GM08714 (cell line): ENCODE results near the gene ORC2.
A peak's percentile ranks its signal among the peaks of the same experiment; 100 is the strongest.
"Not testable (repeated sequence)": the region's sequence is repeated elsewhere in the genome, so short reads cannot be mapped to it uniquely, and the experiment has no call there.

Experiments
- H3K4me3 ChIP-seq: fragments of 200-500 bp; sonication (Bioruptor generic); 2 replicates; pipeline ENCODE4 v1.5.1; 2014; ENCODE audit warnings: mild to moderate bottlenecking, low read length, inconsistent platforms
- ZNF274 ChIP-seq: IDR thresholded peaks from 2 replicates; pipeline ENCODE4 v1.6.1; 2012; ENCODE audit warnings: mild to moderate bottlenecking, low read depth, low read length

ORC2 gene

DNA sequence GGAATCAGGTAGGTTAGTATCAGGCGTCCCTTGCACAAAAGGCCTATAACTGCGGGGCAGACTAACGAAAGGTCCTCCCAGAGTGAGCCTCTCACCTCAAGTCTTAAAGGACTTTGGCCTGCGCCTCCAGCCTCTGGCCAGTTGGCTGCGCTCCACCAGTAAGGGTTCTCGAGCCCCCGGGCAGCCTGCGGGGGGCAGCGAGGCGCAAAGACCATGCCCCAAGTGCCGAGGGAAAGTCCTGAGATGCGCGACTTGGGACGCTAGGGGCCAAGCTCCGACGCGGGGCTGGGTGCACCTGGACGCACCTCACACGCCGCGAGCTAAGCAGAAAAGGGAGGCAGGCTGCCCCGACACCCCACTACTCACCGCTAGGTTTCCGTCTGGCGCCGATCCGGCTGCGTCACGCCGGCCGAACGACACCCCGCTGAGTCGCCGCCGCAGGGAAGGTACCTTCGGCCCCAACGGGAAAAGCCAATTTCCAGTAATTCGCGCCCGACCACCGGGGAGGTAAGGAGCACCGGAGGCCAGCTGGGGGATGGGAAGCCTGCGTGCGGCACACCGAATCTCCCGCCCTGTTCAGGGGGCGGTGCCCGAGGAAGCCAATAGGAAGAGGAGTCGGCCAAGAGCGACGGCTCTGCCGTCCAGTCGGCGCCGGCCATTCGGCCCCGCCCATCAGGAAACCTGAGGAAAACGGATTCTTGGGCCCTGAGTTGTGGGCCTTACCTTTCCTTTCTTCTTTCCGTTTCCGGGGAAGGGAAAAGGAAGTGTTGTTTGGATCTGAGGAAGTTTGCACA is at the start of gene ORC2:
ORC2 (minus strand) TSS at position 537 of the 794 bp plus-strand sequence. CDS start 5,537 bp downstream, outside the sequence.
- peak within 1 kb of the TSS; percentile 80 for H3K4me3 ChIP-seq
- TF ChIP-seq ZNF274, result no peak

DNA sequence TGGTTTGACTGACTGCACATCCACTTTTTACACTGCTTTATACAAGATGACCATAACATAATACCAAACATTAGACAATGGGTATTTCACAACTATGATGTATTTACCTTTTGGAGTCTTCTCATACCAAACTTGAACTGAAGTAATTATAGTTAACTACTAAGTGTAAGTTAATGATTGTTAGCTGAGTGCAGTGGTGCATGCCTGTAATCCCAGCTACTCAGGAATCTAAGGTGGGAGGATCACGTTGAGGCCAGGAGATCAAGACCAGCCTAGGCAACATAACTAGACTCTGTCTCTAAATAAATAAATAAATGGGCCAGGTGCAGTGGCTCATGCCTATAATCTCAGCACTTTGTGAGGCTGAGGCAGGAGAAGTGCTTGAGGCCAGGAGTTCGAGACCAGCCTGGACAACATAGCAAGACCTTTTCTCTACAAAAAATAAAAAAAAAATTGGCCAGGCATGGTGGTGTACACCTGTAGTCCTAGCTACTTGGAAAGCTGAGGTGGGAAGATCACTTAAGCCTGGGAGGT is 44.9 kb upstream of the ORC2 start:
- TF ChIP-seq ZNF274, result no peak
- H3K4me3 ChIP-seq, result no peak overlapping the region

DNA sequence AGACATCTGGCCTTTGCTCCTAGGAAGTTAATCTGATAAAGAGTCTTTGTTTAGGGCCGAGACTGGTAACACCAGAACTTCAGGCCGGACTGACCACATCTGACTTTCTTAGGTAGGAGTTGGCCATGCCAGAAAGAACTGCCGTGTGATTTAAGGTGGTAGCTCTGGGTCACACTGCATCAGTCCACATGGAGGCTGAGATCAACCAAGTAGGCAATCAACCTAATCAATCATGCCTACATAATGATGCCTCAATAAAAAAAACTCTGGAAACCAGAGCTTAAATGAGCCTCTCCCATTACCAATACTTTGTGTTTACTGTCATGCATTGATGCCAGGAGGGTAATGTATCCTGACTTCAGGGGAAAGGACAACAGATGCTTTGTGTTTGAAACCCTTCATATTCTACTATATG is 44.1 kb upstream of the ORC2 start:
- no peak overlapping the region for H3K4me3 ChIP-seq
- TF ChIP-seq ZNF274, result no peak

DNA sequence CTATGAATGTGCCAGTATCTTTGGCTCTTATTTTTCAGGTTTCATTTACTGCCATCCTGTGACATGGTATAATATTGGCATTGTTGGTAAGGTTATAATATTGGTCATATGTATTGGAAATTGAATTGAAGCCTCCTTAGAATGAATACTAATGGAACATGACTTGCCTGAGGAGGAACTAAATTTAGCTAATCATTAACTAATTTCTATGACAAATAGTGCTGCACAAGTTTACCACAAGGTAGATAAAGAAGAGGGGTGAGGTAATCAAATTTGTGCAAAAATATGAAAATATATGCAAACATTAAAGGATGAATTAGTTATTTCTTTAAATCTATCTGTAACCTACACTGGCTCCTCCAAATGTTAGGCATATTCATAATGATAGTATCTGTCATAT is 43.2 kb upstream of the ORC2 start:
- TF ChIP-seq ZNF274, result no peak

DNA sequence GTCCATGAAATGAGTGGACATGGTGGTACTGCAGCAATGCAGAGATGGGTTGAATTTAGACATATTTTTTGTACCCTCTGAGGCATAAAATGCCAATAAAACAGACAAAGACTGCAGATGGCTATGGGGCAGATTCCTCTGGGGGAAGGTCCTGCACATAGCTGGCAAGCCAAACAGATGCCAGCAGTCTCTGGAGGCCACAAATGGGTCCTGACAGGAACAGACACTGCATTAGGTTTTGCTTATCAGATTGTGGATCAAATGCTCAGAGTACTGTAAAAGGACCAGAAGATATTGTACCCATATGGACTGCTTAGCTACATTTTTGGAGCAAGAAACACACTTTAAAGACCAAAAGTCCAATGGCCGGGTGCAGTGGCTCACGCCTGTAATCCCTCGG is 40.9 kb upstream of the ORC2 start:
- H3K4me3 ChIP-seq, result no peak overlapping the region
- no peak for TF ChIP-seq ZNF274

More for the DNA sequence above, 43.2 kb upstream of the ORC2 start:
- H3K4me3 ChIP-seq, result no peak overlapping the region

DNA sequence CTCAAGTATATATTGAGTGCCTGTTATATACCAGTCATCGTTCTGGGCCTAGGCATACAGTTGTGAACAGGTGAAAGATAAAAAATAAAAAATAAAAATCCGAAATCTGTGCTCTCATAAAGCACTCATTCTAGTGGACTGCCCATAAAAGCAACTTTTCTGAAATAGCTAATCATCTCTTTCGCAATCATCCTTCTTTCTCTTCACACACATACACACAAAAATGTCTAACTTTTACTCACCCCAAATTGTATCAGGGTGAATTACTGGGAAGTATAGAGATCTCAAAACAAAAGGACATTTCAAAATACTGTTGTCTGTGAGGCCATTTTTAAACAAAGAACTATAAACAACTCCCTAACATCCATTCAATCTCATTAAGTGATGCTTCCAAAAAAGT is 29.6 kb upstream of the ORC2 start:
- no peak for TF ChIP-seq ZNF274
- no peak overlapping the region for H3K4me3 ChIP-seq

DNA sequence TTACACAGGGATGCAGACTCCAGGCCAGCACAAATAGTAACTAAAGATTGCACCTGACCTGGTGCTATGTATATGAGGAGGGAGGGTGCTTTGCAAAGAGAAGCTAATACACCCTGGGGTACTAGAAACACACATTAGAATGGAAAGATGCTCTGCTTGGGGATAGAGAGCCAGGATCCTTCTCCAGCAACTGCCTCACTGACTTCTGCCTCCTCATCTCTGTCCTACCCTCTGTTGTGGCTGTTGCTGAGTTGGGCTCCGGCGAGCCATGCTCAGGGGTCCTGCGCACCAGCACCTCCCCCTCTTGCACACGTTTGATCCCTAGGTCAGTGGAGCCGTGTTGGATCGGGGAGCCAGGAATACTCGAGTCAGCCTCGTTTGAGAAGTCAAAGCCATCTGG is 23.7 kb upstream of the ORC2 start:
- no peak for TF ChIP-seq ZNF274
- H3K4me3 ChIP-seq, result no peak overlapping the region

DNA sequence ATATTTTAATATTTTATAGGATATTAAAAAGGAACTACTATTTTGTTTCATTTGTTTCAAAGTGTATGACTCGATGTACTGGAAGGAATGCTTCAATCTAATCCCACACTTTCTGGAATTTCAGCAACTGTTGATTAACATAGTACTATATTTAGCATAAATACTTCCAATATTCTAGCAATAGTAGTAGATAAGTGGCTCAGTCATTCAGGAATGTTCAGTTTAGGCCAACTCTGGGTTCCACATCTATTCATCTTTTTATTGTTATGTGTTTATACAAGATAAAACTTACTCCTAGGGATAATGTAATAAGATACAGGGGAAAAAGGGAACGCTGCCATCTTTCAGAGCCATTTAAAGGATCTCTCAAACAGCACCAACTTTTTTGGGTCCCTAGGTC is 22.3 kb upstream of the ORC2 start:
- no peak for TF ChIP-seq ZNF274
- H3K4me3 ChIP-seq, result no peak overlapping the region

DNA sequence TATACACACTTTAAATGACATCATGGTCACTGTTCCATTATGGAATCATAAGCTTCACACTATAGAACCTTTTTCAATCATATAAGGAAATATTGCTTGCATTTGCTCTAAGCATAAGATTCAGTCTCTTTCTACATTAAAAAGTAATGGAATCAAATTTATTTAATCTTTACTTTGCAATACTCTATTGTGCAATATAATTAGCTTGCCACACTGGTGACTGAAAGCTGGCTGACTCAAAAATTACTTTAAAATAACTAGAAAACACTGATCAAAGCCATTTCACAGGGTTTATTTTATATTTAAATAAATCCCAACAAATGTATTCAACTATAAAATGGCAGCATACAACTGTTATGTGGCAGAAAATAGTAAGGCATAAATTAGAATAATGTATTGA is 13.2 kb upstream of the ORC2 start:
- H3K4me3 ChIP-seq, result no peak overlapping the region
- no peak for TF ChIP-seq ZNF274

DNA sequence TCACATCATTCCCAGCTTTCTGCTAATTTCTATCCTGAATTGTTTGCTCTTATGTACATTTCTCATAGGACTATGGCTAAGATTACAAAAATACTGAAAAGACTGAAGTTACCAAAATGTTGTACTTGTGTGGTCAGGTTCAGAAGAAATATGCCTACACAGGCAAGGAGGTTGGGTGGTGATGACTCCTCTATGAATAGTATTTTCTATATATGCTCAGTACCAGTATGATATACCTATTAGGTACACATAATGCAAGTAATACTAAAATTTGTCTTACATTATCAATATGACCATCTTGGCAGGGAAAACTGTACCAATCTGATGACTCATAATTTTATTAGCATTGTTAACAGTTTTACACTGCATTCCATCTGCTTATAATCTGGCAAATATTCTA is 12.2 kb upstream of the ORC2 start:
- TF ChIP-seq ZNF274, result no peak

DNA sequence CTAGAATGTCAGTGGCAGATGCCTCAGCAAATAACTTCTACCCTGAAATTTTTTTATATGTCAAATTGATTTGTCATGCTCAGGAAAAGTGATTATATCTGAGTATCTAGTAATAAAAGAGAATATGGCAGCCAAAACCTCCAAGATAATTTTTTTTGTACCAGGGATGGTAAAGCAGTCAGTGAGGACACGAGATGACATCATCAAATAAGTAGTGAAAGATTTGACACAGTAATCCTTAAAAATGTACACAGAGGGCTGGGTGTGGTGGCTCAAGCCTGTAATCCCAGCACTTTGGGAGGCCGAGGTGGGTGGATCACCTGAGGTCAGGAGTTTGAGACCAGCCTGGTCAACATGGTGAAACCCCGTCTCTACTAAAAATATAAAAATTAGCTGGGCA is 6.6 kb upstream of the ORC2 start:
- not testable (repeated sequence) for H3K4me3 ChIP-seq

More for the DNA sequence above, 12.2 kb upstream of the ORC2 start:
- no peak overlapping the region for H3K4me3 ChIP-seq

DNA sequence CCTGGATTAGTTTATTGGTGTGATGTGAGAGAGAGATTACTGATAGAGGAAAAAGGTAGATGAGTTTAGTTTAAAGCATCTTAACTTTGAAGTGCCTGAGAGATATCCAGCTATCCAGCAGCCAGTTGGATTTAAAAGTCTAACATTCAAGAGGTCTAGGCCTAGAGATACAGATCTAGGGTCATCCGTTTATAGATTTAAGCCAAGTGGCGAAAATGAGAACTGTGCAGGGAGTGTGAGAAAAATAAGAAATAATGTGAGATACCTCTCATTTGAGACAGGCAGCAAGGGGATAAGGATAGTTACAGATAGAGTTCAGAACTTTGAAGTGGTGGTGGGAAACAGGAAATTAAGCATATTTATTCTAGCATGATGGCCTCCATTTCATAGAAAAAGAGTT is 5.3 kb upstream of the ORC2 start:
- TF ChIP-seq ZNF274, result no peak
- H3K4me3 ChIP-seq, result no peak overlapping the region

DNA sequence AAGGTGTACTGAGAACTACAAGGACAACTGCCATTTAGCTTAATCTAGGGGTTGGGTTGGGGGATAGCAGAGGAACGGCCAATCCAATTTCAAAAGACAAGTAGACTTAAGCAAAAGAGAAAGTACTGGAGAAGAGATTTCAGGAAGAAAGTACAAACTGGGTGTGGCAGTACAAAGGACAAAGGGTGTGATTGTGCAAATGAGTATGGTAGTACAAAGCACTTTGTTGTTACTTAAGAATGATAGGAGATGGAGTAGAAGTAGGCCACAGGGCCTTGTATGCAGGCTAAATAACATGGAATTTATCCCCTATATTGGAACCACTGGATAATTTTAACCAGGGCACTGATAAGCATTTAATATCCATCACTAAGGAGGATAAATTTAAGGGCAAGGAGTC is 4.7 kb upstream of the ORC2 start:
- H3K4me3 ChIP-seq, result no peak overlapping the region
- TF ChIP-seq ZNF274, result no peak

DNA sequence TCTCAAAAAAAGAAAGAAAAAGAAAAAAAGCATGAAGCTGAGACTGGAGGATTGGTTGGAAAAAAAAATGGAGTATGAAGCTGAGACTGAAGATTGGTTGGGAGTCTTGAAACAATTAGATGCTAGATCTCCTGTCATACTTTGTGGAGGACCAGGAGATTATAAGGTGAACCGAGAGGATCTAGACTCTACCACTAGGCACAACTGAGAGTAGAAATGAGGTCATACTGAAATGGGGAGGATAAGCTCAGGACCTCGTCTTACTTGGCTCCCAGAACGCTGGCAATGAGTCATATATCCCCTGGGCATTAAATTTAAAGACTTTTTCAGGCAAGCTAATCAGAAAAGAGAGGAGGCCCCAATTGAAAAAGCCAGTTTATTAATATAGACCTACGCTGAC is 3.3 kb upstream of the ORC2 start:
- TF ChIP-seq ZNF274, result no peak
- no peak overlapping the region for H3K4me3 ChIP-seq

DNA sequence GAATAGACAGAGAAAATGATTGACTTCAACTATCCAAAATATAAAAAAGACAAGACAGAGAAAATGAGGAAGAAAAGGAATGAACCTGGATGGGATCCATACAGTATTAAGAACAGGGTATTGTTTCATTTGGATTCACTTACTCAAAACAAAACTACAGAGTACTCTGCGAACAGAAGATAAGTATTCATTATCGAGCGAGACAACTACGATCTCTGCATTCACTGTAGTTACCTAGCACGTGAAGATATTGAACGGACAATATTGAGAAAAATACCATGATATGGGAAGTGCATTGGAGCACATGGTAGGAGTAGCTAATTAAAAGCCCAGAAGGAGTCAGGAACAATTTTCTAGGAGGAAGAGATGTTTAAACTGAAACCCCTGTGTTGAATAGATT is 1.0 kb upstream of the ORC2 start:
- TF ChIP-seq ZNF274, result no peak
- peak overlapping the region; percentile 80 for H3K4me3 ChIP-seq

DNA sequence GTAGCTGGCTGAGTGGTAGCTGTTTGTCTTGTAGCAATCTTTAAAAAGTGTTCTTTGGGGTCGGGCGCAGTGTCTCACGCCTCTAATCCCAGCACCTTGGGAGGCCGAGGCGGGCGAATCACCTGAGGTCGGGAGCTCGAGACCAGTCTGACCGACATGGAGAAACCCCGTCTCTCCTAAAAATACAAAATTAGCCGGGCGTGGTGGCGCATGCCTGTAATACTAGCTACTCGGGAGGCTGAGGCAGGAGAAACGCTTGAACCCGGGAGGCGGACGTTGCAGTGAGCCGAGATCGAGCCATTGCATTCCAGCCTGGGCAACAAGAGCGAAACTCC is 425 bp upstream of the ORC2 start:
- H3K4me3 ChIP-seq, result peak overlapping the region; percentile 80
